NT2/D1 (cell line): ENCODE data around the gene GPR158.

ENCODE experiments used
- DNase-seq: peaks from one replicate; pipeline ENCODE4 v3.0.0-alpha.2; 2011; ENCODE audit warnings: low read depth, low spot score
- H3K27me3 ChIP-seq: 2 replicates; pipeline ENCODE4 v1.6.0; 2011; ENCODE audit warnings: mild to moderate bottlenecking; ENCODE audit not compliant: insufficient read length, insufficient read depth
- H3K36me3 ChIP-seq: 2 replicates; pipeline ENCODE4 v1.6.1; 2011; ENCODE audit warnings: mild to moderate bottlenecking, low read length, mixed read lengths; ENCODE audit not compliant: insufficient read depth, insufficient read length
- H3K4me1 ChIP-seq: 2 replicates; pipeline ENCODE4 v1.5.1; 2011; ENCODE audit not compliant: insufficient read depth, insufficient read length
- H3K4me3 ChIP-seq: 2 replicates; pipeline ENCODE4 v1.5.1; 2011; ENCODE audit warnings: low read depth; ENCODE audit not compliant: insufficient read length
- H3K9ac ChIP-seq: 2 replicates; pipeline ENCODE4 v1.6.0; 2011; ENCODE audit warnings: low read depth; ENCODE audit not compliant: insufficient read length
- H3K9me3 ChIP-seq: 2 replicates; pipeline ENCODE4 v1.5.1; 2011; ENCODE audit warnings: mild to moderate bottlenecking, low read length; ENCODE audit not compliant: insufficient read depth
- SUZ12 ChIP-seq: IDR thresholded peaks from 2 replicates; pipeline ENCODE4 v1.6.1; 2011; ENCODE audit not compliant: insufficient read length, insufficient read depth; ENCODE audit errors: extremely low read depth
- YY1 ChIP-seq: IDR thresholded peaks from 2 replicates; pipeline ENCODE4 v1.6.1; 2011; ENCODE audit not compliant: insufficient read length, insufficient read depth
- ZNF274 ChIP-seq: IDR thresholded peaks from 2 replicates; pipeline ENCODE4 v1.6.1; 2011; ENCODE audit warnings: mild to moderate bottlenecking, low read depth, low read length

Gene GPR158

DNA sequence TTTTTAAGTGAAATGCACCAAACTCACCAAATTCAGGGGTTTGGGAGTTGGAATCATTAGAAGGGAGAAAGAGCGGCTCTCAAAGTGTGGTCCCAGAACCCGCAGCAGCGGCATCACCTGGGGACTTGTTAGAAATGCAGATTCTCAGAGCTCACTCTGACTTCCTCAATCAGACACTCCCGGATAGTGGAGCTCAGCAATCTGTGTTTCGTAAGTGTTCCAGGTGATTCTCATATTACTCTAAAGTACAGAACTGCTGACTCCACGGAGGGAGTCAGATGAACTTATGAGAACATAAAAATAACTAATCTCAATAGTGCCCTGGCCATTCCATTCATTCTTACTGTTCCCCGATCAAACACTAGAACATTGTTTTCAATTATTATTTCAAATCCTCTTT lies 400.5 kb downstream of the GPR158 start:
- TF ChIP-seq YY1 (no peak), ZNF274 (no peak)
- Histone ChIP-seq H3K27me3 (no peaks in the 10 kb centered on the region), H3K9ac (no peak overlapping the region), H3K36me3 (no peaks in the 10 kb centered on the region), H3K9me3 (no peaks in the 10 kb centered on the region), H3K4me3 (no peak overlapping the region), H3K4me1 (no peaks in the 10 kb centered on the region)
- DNase-seq: no peak

DNA sequence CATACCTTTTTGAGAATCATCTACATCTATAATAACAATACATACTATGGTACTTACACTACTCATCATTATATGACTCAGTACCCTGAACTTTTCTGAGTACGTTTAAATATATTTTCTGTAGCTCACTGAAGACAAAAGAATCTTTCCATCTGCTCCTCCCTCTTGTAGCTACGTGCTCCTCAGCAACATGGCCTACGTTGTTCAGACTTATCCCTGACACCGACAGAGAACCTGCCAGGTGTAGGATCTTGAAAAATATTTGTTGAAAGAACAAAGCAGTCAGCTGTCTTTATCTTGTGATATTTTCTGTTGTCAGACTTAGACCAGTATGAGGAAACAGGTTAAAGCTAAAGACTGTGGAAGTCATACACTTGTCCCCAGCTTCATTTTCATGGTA lies 403.3 kb downstream of the GPR158 start:
- Histone ChIP-seq H3K27me3 (no peaks in the 10 kb centered on the region), H3K9me3 (no peaks in the 10 kb centered on the region; the same call in 1 of the 2 replicates), H3K9ac (no peak overlapping the region), H3K4me1 (no peaks in the 10 kb centered on the region), H3K36me3 (no peaks in the 10 kb centered on the region), H3K4me3 (no peak overlapping the region)
- DNase-seq: no peak
- TF ChIP-seq ZNF274 (no peak), YY1 (no peak), SUZ12 (no peak)

DNA sequence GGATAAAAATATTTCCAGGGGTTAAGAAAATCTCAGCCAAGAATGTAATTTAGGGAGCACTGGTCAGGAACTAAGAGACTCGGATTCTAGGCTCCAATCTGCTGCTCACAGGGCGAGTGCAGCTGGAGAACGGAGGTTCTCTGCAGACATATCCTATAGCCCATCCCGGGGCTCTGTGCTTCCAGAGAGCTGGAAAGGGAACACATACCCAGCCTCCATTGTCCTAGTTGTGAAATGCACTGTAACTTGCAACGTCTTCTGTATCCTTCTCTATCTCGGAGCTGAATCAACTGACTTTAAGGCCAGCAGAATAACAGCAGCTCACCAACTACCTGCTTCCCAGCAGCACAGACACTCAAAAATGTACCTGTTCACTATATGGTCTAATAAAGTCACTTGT lies 408.2 kb downstream of the GPR158 start:
- no peak for TF ChIP-seq YY1
- Histone ChIP-seq H3K4me1 (no peaks in the 10 kb centered on the region), H3K9ac (no peak overlapping the region), H3K36me3 (no peaks in the 10 kb centered on the region), H3K4me3 (no peak overlapping the region), H3K27me3 (no peaks in the 10 kb centered on the region), H3K9me3 (peaks cover 15% of the 10 kb centered on the region)
- DNase-seq: no peak

DNA sequence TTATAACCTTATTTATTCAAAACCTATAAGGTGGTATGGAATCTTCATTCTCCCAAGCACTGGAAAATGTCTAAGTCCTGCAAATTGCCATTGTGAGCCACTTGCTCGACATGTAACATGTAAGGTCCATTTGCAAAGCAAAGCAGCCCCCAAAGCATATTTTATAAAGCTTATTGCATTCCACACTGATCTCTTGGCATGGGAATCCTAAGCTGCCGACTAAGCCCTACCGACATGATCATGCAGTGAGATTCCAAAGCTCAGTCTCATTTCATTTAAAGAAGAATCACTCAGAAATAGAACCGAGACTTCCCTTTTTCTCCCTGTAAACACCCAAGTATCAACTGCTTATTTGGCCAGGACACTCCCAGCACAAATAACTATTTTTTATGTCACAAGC lies 425.9 kb downstream of the GPR158 start:
- no peak overlapping the region for H3K4me3 ChIP-seq
- no peak overlapping the region for H3K9ac ChIP-seq
- H3K36me3 ChIP-seq: no peaks in the 10 kb centered on the region
- no peak for DNase-seq
- H3K4me1 ChIP-seq: no peaks in the 10 kb centered on the region
- H3K9me3 ChIP-seq: no peaks in the 10 kb centered on the region
- H3K27me3 ChIP-seq: no peaks in the 10 kb centered on the region
- TF ChIP-seq SUZ12 (no peak), ZNF274 (no peak), YY1 (no peak)

DNA sequence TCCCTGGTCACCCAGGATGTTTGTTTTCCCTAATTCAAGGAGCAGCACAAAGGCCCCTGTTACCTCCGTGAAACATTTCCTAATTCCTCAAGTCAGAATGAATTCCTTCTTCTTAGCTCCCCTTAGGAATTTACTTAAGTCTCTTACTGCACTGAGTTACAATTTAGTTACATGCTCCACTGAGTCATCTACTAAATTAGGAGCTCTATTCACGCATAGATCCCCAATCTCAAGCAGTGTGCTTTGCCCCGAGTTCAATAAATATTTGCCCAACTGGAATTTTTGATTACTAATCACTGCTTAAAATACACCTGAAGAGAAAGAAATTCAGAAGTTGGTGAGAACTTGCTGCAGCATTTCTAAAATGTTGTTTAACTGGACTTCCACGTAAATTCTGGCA lies 429.8 kb downstream of the GPR158 start:
- Histone ChIP-seq H3K4me3 (no peak overlapping the region), H3K36me3 (no peaks in the 10 kb centered on the region), H3K9me3 (no peaks in the 10 kb centered on the region), H3K9ac (no peak overlapping the region), H3K4me1 (no peaks in the 10 kb centered on the region), H3K27me3 (no peaks in the 10 kb centered on the region)
- TF ChIP-seq YY1: no peak
- no peak for TF ChIP-seq SUZ12
- no peak for TF ChIP-seq ZNF274
- no peak for DNase-seq

DNA sequence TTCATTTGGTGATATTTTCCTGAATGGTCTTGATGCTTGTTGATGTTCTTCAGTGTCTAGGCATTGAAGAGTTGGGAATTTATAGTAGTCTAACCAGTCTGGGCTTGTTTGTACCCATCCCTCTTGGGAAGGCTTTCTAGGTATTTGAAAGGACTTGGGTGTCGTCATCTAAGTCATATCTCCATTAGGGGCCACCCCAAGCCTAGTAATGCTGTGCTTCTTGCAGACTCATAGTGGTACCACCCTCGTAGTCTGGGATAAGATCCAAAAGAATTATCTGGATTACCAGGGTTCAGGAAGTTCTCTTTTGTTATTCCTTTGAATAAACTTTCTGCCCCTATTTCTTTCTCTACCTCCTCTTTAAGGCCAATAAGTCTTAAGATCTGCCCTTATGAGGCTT lies 439.9 kb downstream of the GPR158 start:
- no peak overlapping the region for H3K9ac ChIP-seq
- no peaks in the 10 kb centered on the region for H3K36me3 ChIP-seq
- H3K4me1 ChIP-seq: peaks cover 5% of the 10 kb centered on the region
- no peak overlapping the region for H3K4me3 ChIP-seq
- no peaks in the 10 kb centered on the region for H3K9me3 ChIP-seq
- no peak for TF ChIP-seq SUZ12
- TF ChIP-seq YY1: no peak
- H3K27me3 ChIP-seq: no peaks in the 10 kb centered on the region
- DNase-seq: no peak

DNA sequence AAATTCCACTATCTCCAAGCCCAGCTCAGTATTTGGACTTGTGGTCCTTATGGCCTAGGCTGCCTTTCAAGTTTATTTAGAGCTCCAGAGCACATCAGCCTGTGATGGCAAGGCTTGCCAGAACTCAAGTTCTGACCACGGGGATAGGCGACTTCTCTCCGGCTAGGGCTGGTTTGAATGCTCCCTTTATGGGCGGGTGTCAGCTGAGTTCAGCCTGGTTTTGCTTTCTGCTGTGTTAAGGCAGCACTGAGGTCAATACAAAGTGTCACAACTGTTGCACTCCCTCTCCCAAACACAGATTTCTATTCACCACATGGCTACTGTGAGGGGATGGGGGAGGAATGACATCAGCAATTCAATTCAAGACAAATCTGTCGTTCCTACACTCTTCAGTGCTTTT lies 441.1 kb downstream of the GPR158 start:
- no peak overlapping the region for H3K9ac ChIP-seq
- H3K4me1 ChIP-seq: peaks cover 5% of the 10 kb centered on the region
- no peaks in the 10 kb centered on the region for H3K9me3 ChIP-seq
- no peak overlapping the region for H3K4me3 ChIP-seq
- H3K36me3 ChIP-seq: no peaks in the 10 kb centered on the region
- TF ChIP-seq SUZ12 (no peak), YY1 (no peak), ZNF274 (no peak)
- no peak for DNase-seq
- no peaks in the 10 kb centered on the region for H3K27me3 ChIP-seq
